GM12878 (cell line): ENCODE results near the gene CD14. TPM values are rescaled to one million over a fixed set of nuclear protein-coding genes. Genes with fewer than 3 reads are reported as not detected.

Experiments used
- ATF2 ChIP-seq: IDR thresholded peaks from 2 replicates; pipeline ENCODE4 v1.6.1; 2012; ENCODE audit warnings: low read length, inconsistent platforms
- ATF7 ChIP-seq: fragments of 450-650 bp; IDR thresholded peaks from 2 replicates; pipeline ENCODE4 v1.6.1; 2016; ENCODE audit warnings: low read depth, mild to moderate bottlenecking
- CHD2 ChIP-seq: IDR thresholded peaks from 2 replicates; pipeline ENCODE4 v1.6.1; 2011; ENCODE audit warnings: low read depth, low read length, improper control_type of control experiment, borderline replicate concordance
- CREB1 ChIP-seq: IDR thresholded peaks from 2 replicates; pipeline ENCODE4 v1.6.1; 2012; ENCODE audit warnings: low read depth, mild to moderate bottlenecking, inconsistent platforms
- CREM ChIP-seq: IDR thresholded peaks from 2 replicates; pipeline ENCODE4 v1.6.1; 2014; ENCODE audit warnings: antibody characterized with exemption, low read depth
- E2F4 ChIP-seq: IDR thresholded peaks from 2 replicates; pipeline ENCODE4 v1.6.1; 2012; ENCODE audit warnings: low read depth, low read length, improper control_type of control experiment
- EP300 ChIP-seq, 2 experiments: fragments of 150-350 bp in 1 of 2; IDR thresholded peaks; 2 replicates each; pipeline ENCODE4 v1.6.1; 2011 to 2012; ENCODE audit warnings: low read depth in 2 of 2, low read length in 2 of 2, borderline replicate concordance in 1 of 2, improper control_type of control experiment in 1 of 2, inconsistent platforms in 1 of 2; ENCODE audit not compliant: control insufficient read depth in 1 of 2
- FOXM1 ChIP-seq: IDR thresholded peaks from 2 replicates; pipeline ENCODE4 v1.6.1; 2012; ENCODE audit warnings: low read depth, mild to moderate bottlenecking, inconsistent platforms, low read length, moderate library complexity
- MEF2B ChIP-seq: fragments of 450-650 bp; IDR thresholded peaks from 2 replicates; pipeline ENCODE4 v1.6.1; 2018; ENCODE audit warnings: mild to moderate bottlenecking, moderate library complexity; ENCODE audit not compliant: partially characterized antibody, poor library complexity, severe bottlenecking
- PAX5 ChIP-seq: IDR thresholded peaks from 2 replicates; pipeline ENCODE4 v1.6.1; 2011; ENCODE audit warnings: low read depth, low read length, borderline replicate concordance
- PAX8 ChIP-seq: fragments of 450-650 bp; IDR thresholded peaks from 2 replicates; pipeline ENCODE4 v1.6.1; 2017; ENCODE audit warnings: mild to moderate bottlenecking, moderate library complexity
- PKNOX1 ChIP-seq: fragments of 450-650 bp; IDR thresholded peaks from 2 replicates; pipeline ENCODE4 v1.6.1; 2016; ENCODE audit warnings: mild to moderate bottlenecking
- POLR2A ChIP-seq: IDR thresholded peaks from 2 replicates; pipeline ENCODE4 v1.6.1; 2011; ENCODE audit warnings: low read depth, mild to moderate bottlenecking, low read length
- RAD21 ChIP-seq: IDR thresholded peaks from 2 replicates; pipeline ENCODE4 v1.6.1; 2011; ENCODE audit warnings: mild to moderate bottlenecking, low read depth, low read length, moderate library complexity; ENCODE audit not compliant: insufficient read depth
- RBBP5 ChIP-seq: fragments of 200-600 bp; sonication (generic); conservative IDR thresholded peaks from 2 replicates; pipeline ENCODE4 v1.6.1; 2016
- SIN3A ChIP-seq: IDR thresholded peaks from 2 replicates; pipeline ENCODE4 v1.6.1; 2012; ENCODE audit warnings: low read depth, low read length, improper control_type of control experiment
- SP1 ChIP-seq: IDR thresholded peaks from one replicate; pipeline ENCODE4 v1.6.1; 2011; ENCODE audit warnings: low read depth, low read length
- SRF ChIP-seq, 2 experiments: IDR thresholded peaks; 2 replicates each; pipeline ENCODE4 v1.6.1; 2011; ENCODE audit warnings: low read depth in 2 of 2, low read length in 2 of 2, mild to moderate bottlenecking in 1 of 2, moderate library complexity in 1 of 2
- STAT1 ChIP-seq: fragments of 450-650 bp; conservative IDR thresholded peaks from 2 replicates; pipeline ENCODE4 v1.6.1; 2014; ENCODE audit warnings: antibody characterized with exemption, mild to moderate bottlenecking
- TCF12 ChIP-seq: IDR thresholded peaks from 2 replicates; pipeline ENCODE4 v1.6.1; 2011; ENCODE audit warnings: low read depth, mild to moderate bottlenecking, low read length
- TCF3 ChIP-seq: IDR thresholded peaks from 2 replicates; pipeline ENCODE4 v1.6.1; 2012; ENCODE audit warnings: low read depth, mild to moderate bottlenecking, low read length, borderline replicate concordance; ENCODE audit not compliant: insufficient read depth
- YBX1 ChIP-seq: fragments of 450-650 bp; IDR thresholded peaks from 2 replicates; pipeline ENCODE4 v1.6.1; 2016; ENCODE audit warnings: antibody characterized with exemption
- ZBTB11 ChIP-seq: fragments of 450-650 bp; formaldehyde crosslinking; IDR thresholded peaks from 2 replicates; pipeline ENCODE4 v1.5.0; 2022; ENCODE audit warnings: mild to moderate bottlenecking, missing genetic modification characterization
- ZNF622 ChIP-seq: fragments of 450-650 bp; IDR thresholded peaks from 2 replicates; pipeline ENCODE4 v1.6.1; 2017; ENCODE audit warnings: mild to moderate bottlenecking, inconsistent platforms
- ZSCAN29 ChIP-seq: fragments of 450-650 bp; IDR thresholded peaks from 2 replicates; pipeline ENCODE4 v1.6.1; 2017; ENCODE audit warnings: mild to moderate bottlenecking, moderate library complexity
- polyA plus RNA-seq, 11 experiments: library from polyadenylated mRNA; depleted of rRNA in 4 of 11; unstranded in 6 of 11; stranded (reverse) in 5 of 11; fragments of >200 nt; fragmentation: Nextera tagmentation in 4 of 11; fragmentation: Illumina TruSeq in 1 of 11; extraction: Ambion mirVana in 4 of 11; extraction: Trizol in 1 of 11; gene quantifications; 1 replicate in 1 of 11; 2 replicates in 10 of 11; pipeline versions ENCODE4 v1.2.1 to v1.2.3, GENCODE V29; 2011 to 2016; ENCODE audit warnings: inconsistent platforms in 2 of 11, missing spikeins in 2 of 11, low read depth in 1 of 11
- total RNA-seq, 4 experiments: library from RNA; depleted of rRNA in 3 of 4; stranded (reverse); fragments of >200 nt in 3 of 4; fragmentation: Illumina TruSeq in 1 of 4; extraction: Trizol in 1 of 4; gene quantifications; 2 replicates each; pipeline versions ENCODE4 v1.2.1 to v1.2.3, GENCODE V29; 2013 to 2021

CD14 gene
- total and polyA plus RNA-seq, 10 of the 15 experiments (the other 5 are each of a cell fraction or from before 2014, with no cell fraction given) = 0.09 to 0.72 (median 0.18) TPM; not detected in 5

- TF ChIP-seq E2F4 (peak; percentile 59; the same call in 1 of the 2 replicates), TCF3 (no peak), PAX8 (no peak), STAT1 (no peak), FOXM1 (no peak), RAD21 (peak; percentile 16; the same call in 1 of the 2 replicates), CHD2 (no peak; the same call in 1 of the 2 replicates), TCF12 (no peak), ATF7 (0 out of 2 replicates have a peak, but pooled peaks have one; percentile 32), POLR2A (peak; percentile 86), MEF2B (peak; percentile 62), ZNF622 (no peak), YBX1 (no peak), PKNOX1 (peak; percentile 65), CREB1 (peak; percentile 67; the same call in 1 of the 2 replicates), EP300 (IDR thresholded peaks at IDR 0.05; ENCODE audit: borderline replicate concordance in 1 of 2, control insufficient read depth in 1 of 2, low read depth in 2 of 2, low read length in 2 of 2) (no peak), ATF2 (no peak), ZSCAN29 (no peak), CREM (peak; percentile 12; the same call in 1 of the 2 replicates), PAX5 (no peak), RBBP5 (no peak), SP1 (no peak), ZBTB11 (CRISPR knock-in tag) (no peak), SRF (IDR thresholded peaks at IDR 0.05; ENCODE audit: low read depth in 2 of 2, low read length in 2 of 2) (no peak), SIN3A (peak; percentile 54; the same call in 1 of the 2 replicates)
These were observed 6.4 kb upstream of the CD14 start, which contains the start of gene TMCO6 (continued) for GRCh38 chr5:140639148-140639981.
